GM12878 (cell line): ENCODE results near the gene AFAP1L2. TPM values are rescaled to one million over a fixed set of nuclear protein-coding genes. Genes with fewer than 3 reads are reported as not detected.

Experiments
- ATF7 ChIP-seq: fragments of 450-650 bp; IDR thresholded peaks from 2 replicates; pipeline ENCODE4 v1.6.1; 2016; ENCODE audit warnings: low read depth, mild to moderate bottlenecking
- CBFB ChIP-seq: IDR thresholded peaks from 2 replicates; pipeline ENCODE4 v1.6.1; 2016; ENCODE audit warnings: antibody characterized with exemption, low read depth
- EZH2 ChIP-seq: IDR thresholded peaks from 2 replicates; pipeline ENCODE4 v1.6.1; 2012; ENCODE audit warnings: low read depth, mild to moderate bottlenecking, control low read depth, inconsistent platforms, low read length, borderline replicate concordance; ENCODE audit not compliant: control insufficient read depth
- GATAD2B ChIP-seq: fragments of 450-650 bp; conservative IDR thresholded peaks from 2 replicates; pipeline ENCODE4 v1.6.1; 2017; ENCODE audit warnings: low read depth, mild to moderate bottlenecking, moderate library complexity
- IKZF2 ChIP-seq, 2 experiments: fragments of 450-650 bp; IDR thresholded peaks; 2 replicates each; pipeline ENCODE4 v1.6.1; 2017; ENCODE audit warnings: mild to moderate bottlenecking in 2 of 2, moderate library complexity in 2 of 2
- PAX5 ChIP-seq: IDR thresholded peaks from 2 replicates; pipeline ENCODE4 v1.6.1; 2011; ENCODE audit warnings: low read depth, low read length, borderline replicate concordance
- RAD21 ChIP-seq: IDR thresholded peaks from 2 replicates; pipeline ENCODE4 v1.6.1; 2011; ENCODE audit warnings: mild to moderate bottlenecking, low read depth, low read length, moderate library complexity; ENCODE audit not compliant: insufficient read depth
- RAD51 ChIP-seq: fragments of 450-650 bp; IDR thresholded peaks from 2 replicates; pipeline ENCODE4 v1.6.1; 2016; ENCODE audit warnings: moderate library complexity, mild to moderate bottlenecking, inconsistent platforms
- STAT3 ChIP-seq: IDR thresholded peaks from 2 replicates; pipeline ENCODE4 v1.6.1; 2011; ENCODE audit warnings: low read depth, low read length, improper control_type of control experiment
- YBX1 ChIP-seq: fragments of 450-650 bp; IDR thresholded peaks from 2 replicates; pipeline ENCODE4 v1.6.1; 2016; ENCODE audit warnings: antibody characterized with exemption
- polyA plus RNA-seq, 11 experiments: library from polyadenylated mRNA; depleted of rRNA in 4 of 11; unstranded in 6 of 11; stranded (reverse) in 5 of 11; fragments of >200 nt; fragmentation: Nextera tagmentation in 4 of 11; fragmentation: Illumina TruSeq in 1 of 11; extraction: Ambion mirVana in 4 of 11; extraction: Trizol in 1 of 11; gene quantifications; 1 replicate in 1 of 11; 2 replicates in 10 of 11; pipeline versions ENCODE4 v1.2.1 to v1.2.3, GENCODE V29; 2011 to 2016; ENCODE audit warnings: inconsistent platforms in 2 of 11, missing spikeins in 2 of 11, low read depth in 1 of 11
- total RNA-seq, 4 experiments: library from RNA; depleted of rRNA in 3 of 4; stranded (reverse); fragments of >200 nt in 3 of 4; fragmentation: Illumina TruSeq in 1 of 4; extraction: Trizol in 1 of 4; gene quantifications; 2 replicates each; pipeline versions ENCODE4 v1.2.1 to v1.2.3, GENCODE V29; 2013 to 2021
- TF ChIP-seq, protein P1 (sequence below): IDR thresholded peaks from 2 replicates; pipeline ENCODE4 v1.6.1; 2012; ENCODE audit warnings: low read depth, low read length, improper control_type of control experiment
- TF ChIP-seq, protein P2 (sequence below): IDR thresholded peaks from 2 replicates; pipeline ENCODE4 v1.6.1; 2012; ENCODE audit warnings: improper control_type of control experiment, low read depth, low read length; ENCODE audit not compliant: insufficient replicate concordance
- TF ChIP-seq, protein P3 (sequence below): fragments of 450-650 bp; IDR thresholded peaks from 2 replicates; pipeline ENCODE4 v1.6.1; 2017; ENCODE audit warnings: borderline replicate concordance
- TF ChIP-seq, protein P4 (sequence below): IDR thresholded peaks from 2 replicates; pipeline ENCODE4 v1.6.1; 2011; ENCODE audit warnings: borderline replicate concordance, low read depth, mild to moderate bottlenecking, moderate library complexity, mixed read lengths, low read length; ENCODE audit not compliant: insufficient read depth; ENCODE audit errors: extremely low read length

AFAP1L2 gene
- total and polyA plus RNA-seq, 10 of the 15 experiments (the other 5 are each of a cell fraction or from before 2014, with no cell fraction given): 0.03 to 4.0 (median 0.34) TPM

DNA sequence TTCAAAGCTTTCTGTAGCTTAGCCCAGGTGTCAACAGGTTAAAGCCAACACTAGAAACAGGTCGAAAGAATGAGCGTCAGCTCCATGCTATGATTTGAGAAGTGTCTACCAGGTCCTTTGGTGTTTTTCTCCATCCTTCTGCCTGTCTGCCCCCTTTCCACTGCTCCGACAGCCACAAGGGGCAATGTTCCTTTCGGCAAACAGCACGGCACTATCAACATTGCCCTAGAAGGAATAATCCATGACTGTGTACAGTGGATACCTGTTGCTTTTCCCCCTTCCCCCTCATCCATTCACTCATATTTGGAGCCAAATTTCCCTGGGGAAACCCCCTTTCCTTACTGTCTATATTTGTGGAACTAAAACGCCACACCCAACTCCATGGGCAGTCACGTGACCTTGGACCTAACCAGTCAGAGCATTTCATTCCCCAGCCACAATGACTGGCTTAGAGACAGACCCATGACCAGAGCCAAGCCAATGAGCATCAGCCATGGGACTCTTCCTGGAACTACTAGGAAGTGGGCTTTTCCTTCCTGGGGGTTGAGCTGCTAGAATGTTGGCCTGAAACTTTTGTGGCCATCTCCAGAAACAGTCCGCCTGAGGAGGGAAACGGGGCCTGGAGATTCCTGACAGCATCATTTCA is 51.5 kb downstream of the AFAP1L2 start (continued):
- TF ChIP-seq RAD51 (peak; percentile 87), GATAD2B (no peak), IKZF2 (IDR thresholded peaks at IDR 0.05) (no peak), STAT3 (no peak), EZH2 (no peak), YBX1 (no peak), PAX5 (no peak), CBFB (no peak), RAD21 (no peak), ATF7 (no peak)
- TF ChIP-seq, protein P1, sequence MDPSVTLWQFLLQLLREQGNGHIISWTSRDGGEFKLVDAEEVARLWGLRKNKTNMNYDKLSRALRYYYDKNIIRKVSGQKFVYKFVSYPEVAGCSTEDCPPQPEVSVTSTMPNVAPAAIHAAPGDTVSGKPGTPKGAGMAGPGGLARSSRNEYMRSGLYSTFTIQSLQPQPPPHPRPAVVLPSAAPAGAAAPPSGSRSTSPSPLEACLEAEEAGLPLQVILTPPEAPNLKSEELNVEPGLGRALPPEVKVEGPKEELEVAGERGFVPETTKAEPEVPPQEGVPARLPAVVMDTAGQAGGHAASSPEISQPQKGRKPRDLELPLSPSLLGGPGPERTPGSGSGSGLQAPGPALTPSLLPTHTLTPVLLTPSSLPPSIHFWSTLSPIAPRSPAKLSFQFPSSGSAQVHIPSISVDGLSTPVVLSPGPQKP: no peak
- TF ChIP-seq, protein P2, sequence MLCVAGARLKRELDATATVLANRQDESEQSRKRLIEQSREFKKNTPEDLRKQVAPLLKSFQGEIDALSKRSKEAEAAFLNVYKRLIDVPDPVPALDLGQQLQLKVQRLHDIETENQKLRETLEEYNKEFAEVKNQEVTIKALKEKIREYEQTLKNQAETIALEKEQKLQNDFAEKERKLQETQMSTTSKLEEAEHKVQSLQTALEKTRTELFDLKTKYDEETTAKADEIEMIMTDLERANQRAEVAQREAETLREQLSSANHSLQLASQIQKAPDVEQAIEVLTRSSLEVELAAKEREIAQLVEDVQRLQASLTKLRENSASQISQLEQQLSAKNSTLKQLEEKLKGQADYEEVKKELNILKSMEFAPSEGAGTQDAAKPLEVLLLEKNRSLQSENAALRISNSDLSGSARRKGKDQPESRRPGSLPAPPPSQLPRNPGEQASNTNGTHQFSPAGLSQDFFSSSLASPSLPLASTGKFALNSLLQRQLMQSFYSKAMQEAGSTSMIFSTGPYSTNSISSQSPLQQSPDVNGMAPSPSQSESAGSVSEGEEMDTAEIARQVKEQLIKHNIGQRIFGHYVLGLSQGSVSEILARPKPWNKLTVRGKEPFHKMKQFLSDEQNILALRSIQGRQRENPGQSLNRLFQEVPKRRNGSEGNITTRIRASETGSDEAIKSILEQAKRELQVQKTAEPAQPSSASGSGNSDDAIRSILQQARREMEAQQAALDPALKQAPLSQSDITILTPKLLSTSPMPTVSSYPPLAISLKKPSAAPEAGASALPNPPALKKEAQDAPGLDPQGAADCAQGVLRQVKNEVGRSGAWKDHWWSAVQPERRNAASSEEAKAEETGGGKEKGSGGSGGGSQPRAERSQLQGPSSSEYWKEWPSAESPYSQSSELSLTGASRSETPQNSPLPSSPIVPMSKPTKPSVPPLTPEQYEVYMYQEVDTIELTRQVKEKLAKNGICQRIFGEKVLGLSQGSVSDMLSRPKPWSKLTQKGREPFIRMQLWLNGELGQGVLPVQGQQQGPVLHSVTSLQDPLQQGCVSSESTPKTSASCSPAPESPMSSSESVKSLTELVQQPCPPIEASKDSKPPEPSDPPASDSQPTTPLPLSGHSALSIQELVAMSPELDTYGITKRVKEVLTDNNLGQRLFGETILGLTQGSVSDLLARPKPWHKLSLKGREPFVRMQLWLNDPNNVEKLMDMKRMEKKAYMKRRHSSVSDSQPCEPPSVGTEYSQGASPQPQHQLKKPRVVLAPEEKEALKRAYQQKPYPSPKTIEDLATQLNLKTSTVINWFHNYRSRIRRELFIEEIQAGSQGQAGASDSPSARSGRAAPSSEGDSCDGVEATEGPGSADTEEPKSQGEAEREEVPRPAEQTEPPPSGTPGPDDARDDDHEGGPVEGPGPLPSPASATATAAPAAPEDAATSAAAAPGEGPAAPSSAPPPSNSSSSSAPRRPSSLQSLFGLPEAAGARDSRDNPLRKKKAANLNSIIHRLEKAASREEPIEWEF: no peak
- TF ChIP-seq, protein P3, sequence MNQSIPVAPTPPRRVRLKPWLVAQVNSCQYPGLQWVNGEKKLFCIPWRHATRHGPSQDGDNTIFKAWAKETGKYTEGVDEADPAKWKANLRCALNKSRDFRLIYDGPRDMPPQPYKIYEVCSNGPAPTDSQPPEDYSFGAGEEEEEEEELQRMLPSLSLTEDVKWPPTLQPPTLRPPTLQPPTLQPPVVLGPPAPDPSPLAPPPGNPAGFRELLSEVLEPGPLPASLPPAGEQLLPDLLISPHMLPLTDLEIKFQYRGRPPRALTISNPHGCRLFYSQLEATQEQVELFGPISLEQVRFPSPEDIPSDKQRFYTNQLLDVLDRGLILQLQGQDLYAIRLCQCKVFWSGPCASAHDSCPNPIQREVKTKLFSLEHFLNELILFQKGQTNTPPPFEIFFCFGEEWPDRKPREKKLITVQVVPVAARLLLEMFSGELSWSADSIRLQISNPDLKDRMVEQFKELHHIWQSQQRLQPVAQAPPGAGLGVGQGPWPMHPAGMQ: no peak
- TF ChIP-seq, protein P4, sequence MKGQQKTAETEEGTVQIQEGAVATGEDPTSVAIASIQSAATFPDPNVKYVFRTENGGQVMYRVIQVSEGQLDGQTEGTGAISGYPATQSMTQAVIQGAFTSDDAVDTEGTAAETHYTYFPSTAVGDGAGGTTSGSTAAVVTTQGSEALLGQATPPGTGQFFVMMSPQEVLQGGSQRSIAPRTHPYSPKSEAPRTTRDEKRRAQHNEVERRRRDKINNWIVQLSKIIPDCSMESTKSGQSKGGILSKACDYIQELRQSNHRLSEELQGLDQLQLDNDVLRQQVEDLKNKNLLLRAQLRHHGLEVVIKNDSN: peak; percentile 22
- TF ChIP-seq, all 136 proteins: peak for 4
